Gastroesophageal sphincter (tissue), 4 donors: ENCODE results near the gene PCBP3. TPM values are rescaled to one million over a fixed set of nuclear protein-coding genes. Genes with fewer than 3 reads are reported as not detected.

ENCODE experiments used
- ATAC-seq: fragments of 150-250 bp; one replicate; pipeline ENCODE4 v1.9.1; 2016; ENCODE audit warnings: mild to moderate bottlenecking, moderate library complexity
- H3K27ac ChIP-seq, 4 donors: fragments of 200-600 bp; sonication (generic) in 3 of 4; 1 replicate in 3 of 4; 2 replicates in 1 of 4; pipeline ENCODE4 v1.5.1; 2016 to 2019
- H3K27me3 ChIP-seq: fragments of 200-600 bp; sonication (generic); one replicate; pipeline ENCODE4 v1.5.1; 2019
- H3K36me3 ChIP-seq, 2 donors: fragments of 200-600 bp; sonication (generic); one replicate each; pipeline ENCODE4 v1.5.1; 2019; ENCODE audit warnings: control low read depth in 1 of 2
- H3K4me1 ChIP-seq, 3 donors: fragments of 200-600 bp; sonication (generic); 1 replicate in 2 of 3; 2 replicates in 1 of 3; pipeline ENCODE4 v1.5.1; 2016 to 2019; ENCODE audit warnings: control low read depth in 2 of 3
- H3K4me3 ChIP-seq, 2 donors: fragments of 200-600 bp; sonication (generic); one replicate each; pipeline ENCODE4 v1.5.1; 2019; ENCODE audit warnings: mild to moderate bottlenecking in 1 of 2, moderate library complexity in 1 of 2
- H3K9me3 ChIP-seq, 3 donors: fragments of 200-600 bp; sonication (generic); one replicate each; pipeline ENCODE4 v1.5.1; 2017 to 2019; ENCODE audit warnings: control low read depth in 2 of 3
- EP300 ChIP-seq: sonication (generic); formaldehyde crosslinking; IDR thresholded peaks from one replicate; pipeline ENCODE4 v1.6.1; 2017; ENCODE audit warnings: antibody characterized with exemption, mild to moderate bottlenecking
- POLR2A ChIP-seq, 2 donors: fragments of 450-650 bp; IDR thresholded peaks; one replicate each; pipeline ENCODE4 v1.6.1; 2017; ENCODE audit warnings: antibody characterized with exemption in 2 of 2, mild to moderate bottlenecking in 2 of 2, moderate library complexity in 1 of 2
- POLR2AphosphoS5 ChIP-seq: sonication (generic); formaldehyde crosslinking; IDR thresholded peaks from one replicate; pipeline ENCODE4 v1.6.1; 2017; ENCODE audit warnings: antibody characterized with exemption
- WGBS, 2 donors: methylation state at CpG; one replicate each; pipeline ENCODE4 v1.1.5; 2018; ENCODE audit warnings: low coverage in 1 of 2; 5-methylcytosine and 5-hydroxymethylcytosine counted together
- total RNA-seq, 4 donors: library from RNA; depleted of rRNA; stranded (reverse); fragments of >200 nt; gene quantifications; one replicate each; pipeline ENCODE4 v1.1.0, GENCODE V29; 2016
- TF ChIP-seq, protein P1 (sequence below), 4 experiments: fragments of 200-600 bp in 2 of 4; fragments of 450-650 bp in 2 of 4; sonication (generic) in 1 of 4; IDR thresholded peaks; one replicate each; pipeline ENCODE4 v1.5.1; 2017 to 2019; ENCODE audit warnings: antibody characterized with exemption in 4 of 4, mild to moderate bottlenecking in 2 of 4, moderate library complexity in 2 of 4

PCBP3 gene
- total RNA-seq, 4 donors from 2014 or later, result 5.1 to 14.8 (median 10.4) TPM

DNA sequence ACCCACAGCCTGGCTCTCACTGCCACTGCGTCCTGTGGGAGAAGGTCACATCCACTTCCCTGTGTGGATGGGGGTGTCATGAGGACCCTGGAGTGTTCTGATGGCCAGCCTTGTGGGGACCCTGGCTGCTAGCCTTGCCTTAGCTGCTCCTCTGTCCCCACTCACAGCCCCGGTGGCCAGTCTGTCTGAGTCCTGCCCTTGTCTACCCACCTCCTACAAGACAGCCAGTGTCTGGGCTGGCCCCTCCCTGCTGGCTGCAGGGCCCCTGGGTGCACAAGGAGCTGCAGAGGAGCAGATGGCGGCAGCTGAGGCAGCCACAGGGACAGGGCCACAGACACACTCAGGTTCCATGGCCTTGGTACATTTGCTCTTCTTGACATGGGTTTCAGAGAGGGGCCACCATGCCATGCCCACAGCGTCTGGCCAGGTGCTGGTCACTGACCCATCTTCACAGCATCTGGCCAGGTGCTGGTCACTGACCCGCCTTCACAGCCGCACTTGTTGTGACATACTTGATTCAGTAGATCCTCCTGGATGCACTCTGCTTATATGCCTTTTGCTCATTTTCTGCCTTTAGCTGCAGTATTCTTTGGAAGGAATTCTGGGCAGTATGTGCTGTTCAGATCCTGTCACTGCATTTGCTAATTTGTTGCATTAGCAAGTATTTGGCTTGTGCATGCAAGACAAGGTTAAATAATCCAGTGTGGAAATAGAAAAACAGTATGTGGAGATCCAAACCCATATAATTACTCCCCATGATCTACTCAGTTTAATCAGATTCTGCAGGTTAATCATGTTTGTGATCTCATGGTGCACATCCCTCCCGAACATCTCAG is 157.8 kb downstream of the PCBP3 start:
- Histone ChIP-seq H3K27me3 (no peaks in the 10 kb centered on the region), H3K9me3 (no peaks in the 10 kb centered on the region), H3K36me3 (no peaks in the 10 kb centered on the region), H3K4me3 (no peak overlapping the region), H3K4me1 (no peaks in the 10 kb centered on the region), H3K27ac (no peak overlapping the region)
- 86 to 100% methylated on average over 1 to 5 of the region's 7 CpGs for WGBS, 2 donors
- ATAC-seq, result no peak
- TF ChIP-seq POLR2AphosphoS5 (no peak), EP300 (no peak), POLR2A (IDR thresholded peaks at IDR 0.05) (no peak)

DNA sequence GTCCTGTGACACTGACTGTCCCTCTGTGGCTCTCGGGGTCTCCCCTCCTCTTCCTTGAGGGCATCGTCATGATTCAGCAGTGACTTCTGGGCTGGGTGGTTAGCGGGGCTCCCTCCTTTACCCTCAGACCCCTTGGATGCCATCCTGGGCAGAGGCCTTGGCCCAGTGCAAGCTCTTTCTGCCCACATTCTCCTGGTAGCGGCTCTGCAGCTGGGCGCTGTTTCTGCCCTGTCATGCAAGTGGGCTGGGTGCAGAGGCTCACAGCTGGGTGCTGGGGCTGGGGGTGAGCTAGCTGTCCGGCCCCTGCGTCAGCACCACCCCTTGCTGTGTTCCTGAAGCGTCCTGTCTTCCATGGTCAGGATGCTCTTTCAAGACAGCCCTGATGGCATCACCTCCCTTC is 158.5 kb downstream of the PCBP3 start:
- ATAC-seq, result no peak
- no peaks in the 10 kb centered on the region for H3K27me3 ChIP-seq
- H3K4me3 ChIP-seq, result no peak overlapping the region
- TF ChIP-seq POLR2AphosphoS5 (no peak), POLR2A (IDR thresholded peaks at IDR 0.05) (no peak), EP300 (no peak)
- TF ChIP-seq, protein P1, sequence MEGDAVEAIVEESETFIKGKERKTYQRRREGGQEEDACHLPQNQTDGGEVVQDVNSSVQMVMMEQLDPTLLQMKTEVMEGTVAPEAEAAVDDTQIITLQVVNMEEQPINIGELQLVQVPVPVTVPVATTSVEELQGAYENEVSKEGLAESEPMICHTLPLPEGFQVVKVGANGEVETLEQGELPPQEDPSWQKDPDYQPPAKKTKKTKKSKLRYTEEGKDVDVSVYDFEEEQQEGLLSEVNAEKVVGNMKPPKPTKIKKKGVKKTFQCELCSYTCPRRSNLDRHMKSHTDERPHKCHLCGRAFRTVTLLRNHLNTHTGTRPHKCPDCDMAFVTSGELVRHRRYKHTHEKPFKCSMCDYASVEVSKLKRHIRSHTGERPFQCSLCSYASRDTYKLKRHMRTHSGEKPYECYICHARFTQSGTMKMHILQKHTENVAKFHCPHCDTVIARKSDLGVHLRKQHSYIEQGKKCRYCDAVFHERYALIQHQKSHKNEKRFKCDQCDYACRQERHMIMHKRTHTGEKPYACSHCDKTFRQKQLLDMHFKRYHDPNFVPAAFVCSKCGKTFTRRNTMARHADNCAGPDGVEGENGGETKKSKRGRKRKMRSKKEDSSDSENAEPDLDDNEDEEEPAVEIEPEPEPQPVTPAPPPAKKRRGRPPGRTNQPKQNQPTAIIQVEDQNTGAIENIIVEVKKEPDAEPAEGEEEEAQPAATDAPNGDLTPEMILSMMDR (IDR thresholded peaks at IDR 0.05), result no peak
- H3K4me1 ChIP-seq, result no peaks in the 10 kb centered on the region
- no peaks in the 10 kb centered on the region for H3K9me3 ChIP-seq
- no peak overlapping the region for H3K27ac ChIP-seq
- 69 to 83% methylated on average over 1 to 4 of the region's 8 CpGs for WGBS, 2 donors
- no peaks in the 10 kb centered on the region for H3K36me3 ChIP-seq

DNA sequence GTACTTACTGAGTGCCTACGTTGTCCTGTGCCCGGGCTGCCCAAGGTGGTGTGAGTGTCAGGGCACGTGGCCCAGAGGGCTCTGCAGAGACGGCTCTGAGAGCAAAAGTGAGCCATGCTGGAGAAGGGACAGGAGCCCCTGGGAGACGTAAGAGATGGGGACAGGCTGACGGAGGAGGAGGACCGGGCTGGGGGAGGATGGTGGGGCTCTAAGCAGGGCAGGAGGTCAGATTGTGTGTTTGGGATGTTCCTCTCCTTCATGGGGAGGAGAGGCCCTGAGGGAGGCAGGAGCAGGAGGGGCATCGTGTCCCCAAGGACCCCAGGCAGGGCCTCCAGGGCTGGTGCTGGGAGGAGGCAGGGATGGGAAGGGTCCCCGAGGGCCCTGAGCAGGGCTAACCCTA is 158.9 kb downstream of the PCBP3 start:
- 46 to 82% methylated on average over 3 to 5 of the region's 9 CpGs for WGBS, 2 donors
- ATAC-seq, result no peak
- H3K36me3 ChIP-seq, result no peaks in the 10 kb centered on the region
- TF ChIP-seq, protein P1 (IDR thresholded peaks at IDR 0.05), result no peak
- TF ChIP-seq POLR2A (IDR thresholded peaks at IDR 0.05), result no peak
- no peak for TF ChIP-seq POLR2AphosphoS5
- no peak for TF ChIP-seq EP300
- no peaks in the 10 kb centered on the region for H3K4me1 ChIP-seq
- no peaks in the 10 kb centered on the region for H3K27me3 ChIP-seq
- no peak overlapping the region for H3K4me3 ChIP-seq
- no peaks in the 10 kb centered on the region for H3K9me3 ChIP-seq
- no peak overlapping the region for H3K27ac ChIP-seq

DNA sequence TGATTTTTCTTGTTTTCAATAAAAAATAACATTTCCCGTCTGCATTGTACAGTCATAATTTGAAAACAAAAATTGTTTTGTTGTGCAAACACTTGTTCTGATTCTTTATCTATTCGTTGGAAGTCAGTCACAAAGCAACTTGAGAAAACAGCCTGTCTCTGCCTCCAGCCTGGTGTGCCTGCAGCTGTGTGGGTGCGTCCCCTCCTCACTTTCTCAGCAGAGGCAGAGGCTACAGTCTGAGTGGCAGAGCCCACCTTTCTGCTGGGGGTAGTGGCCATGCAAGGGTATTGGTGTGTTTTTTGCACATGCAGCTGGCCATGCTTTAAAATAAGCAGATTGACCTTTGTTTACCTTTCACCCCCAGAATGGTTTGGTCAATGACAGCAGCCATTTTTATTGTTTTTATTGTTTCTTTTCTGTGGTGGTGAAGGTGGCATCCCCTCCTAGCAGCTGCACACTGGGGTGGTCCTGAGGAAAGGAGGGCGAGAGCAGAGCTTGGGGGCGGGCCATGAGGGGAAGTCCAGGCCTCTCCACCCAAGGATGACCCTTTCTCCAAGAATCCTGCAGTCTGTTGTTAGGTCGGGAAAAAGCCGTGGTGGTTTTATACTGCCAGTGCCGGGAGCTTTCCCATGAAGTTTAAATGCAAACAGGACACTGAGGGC is 159.6 kb downstream of the PCBP3 start:
- 61 to 77% methylated on average over 3 to 8 of the region's 8 CpGs for WGBS, 2 donors
- H3K4me1 ChIP-seq, result no peaks in the 10 kb centered on the region
- ATAC-seq, result no peak
- H3K27me3 ChIP-seq, result no peaks in the 10 kb centered on the region
- no peaks in the 10 kb centered on the region for H3K36me3 ChIP-seq
- H3K27ac ChIP-seq, result no peak overlapping the region
- H3K4me3 ChIP-seq, result no peak overlapping the region
- TF ChIP-seq EP300 (no peak), POLR2AphosphoS5 (no peak), POLR2A (IDR thresholded peaks at IDR 0.05) (no peak)
- TF ChIP-seq, protein P1 (IDR thresholded peaks at IDR 0.05), result no peak
- H3K9me3 ChIP-seq, result no peaks in the 10 kb centered on the region

DNA sequence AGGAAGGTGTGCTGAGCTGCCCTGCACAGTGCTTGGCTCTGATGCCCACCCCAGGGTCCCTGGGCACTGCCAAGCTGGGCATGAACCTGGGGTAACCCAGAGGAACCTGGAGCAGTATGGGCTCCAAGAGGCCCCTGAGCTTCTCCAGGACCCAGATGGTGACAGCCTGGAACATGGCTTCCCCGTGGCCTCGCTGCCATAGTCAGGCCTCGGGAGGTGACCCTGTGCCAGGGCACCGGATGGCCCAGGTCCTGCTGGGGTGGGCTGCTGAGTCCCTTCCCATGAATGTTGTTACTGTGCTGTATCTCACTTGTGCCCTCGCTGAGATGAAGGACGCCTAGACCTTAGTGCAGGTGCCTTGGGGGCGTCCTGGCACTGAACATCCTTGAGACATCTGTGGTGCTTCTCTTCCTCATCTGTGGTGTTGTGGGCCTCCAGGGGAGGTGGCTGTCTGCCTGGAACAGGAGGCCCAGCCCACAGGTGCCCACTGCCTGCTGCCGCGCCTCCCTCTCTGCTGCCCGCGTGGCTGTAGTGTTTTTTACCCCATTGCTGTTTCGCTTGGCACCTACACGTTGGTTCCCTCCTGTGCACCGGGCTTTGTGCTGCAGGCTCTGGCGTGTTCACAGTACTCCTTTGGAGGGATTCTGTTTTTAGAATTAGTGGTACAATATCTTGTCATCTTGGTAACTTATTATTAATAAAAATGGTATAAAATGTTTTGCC is 160.3 kb downstream of the PCBP3 start:
- no peaks in the 10 kb centered on the region for H3K27me3 ChIP-seq
- no peak overlapping the region for H3K27ac ChIP-seq
- ATAC-seq, result no peak
- H3K36me3 ChIP-seq, result no peaks in the 10 kb centered on the region
- no peak overlapping the region for H3K4me3 ChIP-seq
- H3K9me3 ChIP-seq, result no peaks in the 10 kb centered on the region
- H3K4me1 ChIP-seq, result no peaks in the 10 kb centered on the region
- TF ChIP-seq, protein P1 (IDR thresholded peaks at IDR 0.05), result no peak
- no peak for TF ChIP-seq POLR2A (IDR thresholded peaks at IDR 0.05)
- TF ChIP-seq POLR2AphosphoS5, result no peak
- no peak for TF ChIP-seq EP300
- 80 to 86% methylated on average over 8 to 10 of the region's 15 CpGs for WGBS, 2 donors
